Mammary epithelial cell (primary cell): Measurements from ENCODE around the gene MTHFD2L.

Experiments used
- EZH2 ChIP-seq: IDR thresholded peaks from 2 replicates; pipeline ENCODE4 v1.6.1; 2012; ENCODE audit warnings: low read length, inconsistent platforms, borderline replicate concordance
- TF ChIP-seq, protein P1 (sequence below), 2 donors: IDR thresholded peaks in 1 of 2; conservative IDR thresholded peaks in 1 of 2; 2 replicates each; pipeline ENCODE4 v1.5.1; 2011 to 2012; ENCODE audit warnings: inconsistent platforms in 2 of 2, low read length in 2 of 2, mild to moderate bottlenecking in 2 of 2, control low read depth in 1 of 2, low read depth in 1 of 2; ENCODE audit not compliant: insufficient read depth in 1 of 2; ENCODE audit errors: extremely low read depth in 1 of 2

DNA sequence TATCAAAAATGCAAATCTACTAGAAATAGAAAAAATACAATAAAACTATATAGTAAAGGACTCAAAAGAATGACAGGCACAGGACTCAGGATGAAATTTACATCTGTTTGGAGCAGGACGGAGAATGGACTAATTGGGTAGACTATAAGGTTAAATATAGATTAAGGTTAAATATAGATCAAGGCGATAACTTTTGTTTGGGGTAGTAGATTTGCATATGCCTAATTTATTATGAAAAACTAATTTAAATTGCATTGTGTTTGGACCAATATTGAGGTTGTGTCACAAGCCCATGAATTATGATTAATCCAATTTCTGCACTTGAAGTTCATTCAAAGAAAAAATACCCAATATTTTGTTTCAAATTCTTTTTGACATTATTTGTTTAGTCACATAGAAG is 31.0 kb downstream of the MTHFD2L start:
- TF ChIP-seq, protein P1, sequence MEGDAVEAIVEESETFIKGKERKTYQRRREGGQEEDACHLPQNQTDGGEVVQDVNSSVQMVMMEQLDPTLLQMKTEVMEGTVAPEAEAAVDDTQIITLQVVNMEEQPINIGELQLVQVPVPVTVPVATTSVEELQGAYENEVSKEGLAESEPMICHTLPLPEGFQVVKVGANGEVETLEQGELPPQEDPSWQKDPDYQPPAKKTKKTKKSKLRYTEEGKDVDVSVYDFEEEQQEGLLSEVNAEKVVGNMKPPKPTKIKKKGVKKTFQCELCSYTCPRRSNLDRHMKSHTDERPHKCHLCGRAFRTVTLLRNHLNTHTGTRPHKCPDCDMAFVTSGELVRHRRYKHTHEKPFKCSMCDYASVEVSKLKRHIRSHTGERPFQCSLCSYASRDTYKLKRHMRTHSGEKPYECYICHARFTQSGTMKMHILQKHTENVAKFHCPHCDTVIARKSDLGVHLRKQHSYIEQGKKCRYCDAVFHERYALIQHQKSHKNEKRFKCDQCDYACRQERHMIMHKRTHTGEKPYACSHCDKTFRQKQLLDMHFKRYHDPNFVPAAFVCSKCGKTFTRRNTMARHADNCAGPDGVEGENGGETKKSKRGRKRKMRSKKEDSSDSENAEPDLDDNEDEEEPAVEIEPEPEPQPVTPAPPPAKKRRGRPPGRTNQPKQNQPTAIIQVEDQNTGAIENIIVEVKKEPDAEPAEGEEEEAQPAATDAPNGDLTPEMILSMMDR (conservative IDR thresholded peaks at IDR 0.05 in 1 of 2, IDR thresholded peaks at IDR 0.05 in 1 of 2; ENCODE audit: extremely low read depth in 1 of 2, insufficient read depth in 1 of 2, low read depth in 1 of 2, low read length in 2 of 2) = no peak
- no peak for TF ChIP-seq EZH2
